Neural cell (in vitro differentiated cells): ENCODE results near the gene SH3GL1.

Source experiments
- TAF1 ChIP-seq: IDR thresholded peaks from 2 replicates; pipeline ENCODE4 v1.6.1; 2012; ENCODE audit warnings: low read depth
- TF ChIP-seq, protein P1 (sequence below): fragments of 450-650 bp; IDR thresholded peaks from 2 replicates; pipeline ENCODE4 v1.5.1; 2014; ENCODE audit warnings: antibody characterized with exemption, mild to moderate bottlenecking, moderate library complexity; ENCODE audit not compliant: poor library complexity, severe bottlenecking
- TF ChIP-seq, protein P2 (sequence below): IDR thresholded peaks from 2 replicates; pipeline ENCODE4 v1.6.1; 2012; ENCODE audit warnings: borderline replicate concordance

DNA sequence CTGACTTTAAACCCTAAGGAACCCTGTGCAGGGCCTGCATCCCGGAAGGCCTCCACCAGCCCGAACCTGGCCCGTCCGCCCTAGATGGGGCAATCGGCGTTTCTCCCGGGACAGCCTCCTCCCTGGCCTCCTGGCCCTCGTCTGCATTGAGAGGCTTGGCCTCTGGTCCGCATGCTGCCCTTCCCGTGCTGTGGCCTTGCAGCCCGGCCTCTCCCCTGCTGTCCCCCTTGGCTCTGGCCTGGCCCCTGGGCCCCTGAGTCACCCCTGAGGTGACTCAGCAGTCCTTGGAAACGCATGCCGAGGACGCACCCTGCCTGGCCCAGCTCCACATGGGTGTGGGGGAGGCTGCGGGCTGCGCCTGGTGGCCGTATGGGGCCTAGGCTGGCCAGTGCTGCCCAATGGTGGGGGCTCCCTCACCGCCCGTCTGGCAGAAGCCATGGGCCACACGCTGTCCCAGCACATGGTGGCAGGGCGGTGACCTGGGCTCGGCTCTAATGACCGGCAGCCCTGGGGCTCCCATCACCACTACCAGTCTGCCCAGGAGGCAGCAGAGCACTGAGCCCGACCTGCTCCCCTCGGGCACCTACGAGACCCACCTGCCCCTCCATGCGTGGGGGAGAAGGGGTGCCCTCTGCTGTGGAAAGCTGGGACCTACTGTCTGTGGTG is 25.7 kb downstream of the SH3GL1 start:
- TF ChIP-seq, protein P1, sequence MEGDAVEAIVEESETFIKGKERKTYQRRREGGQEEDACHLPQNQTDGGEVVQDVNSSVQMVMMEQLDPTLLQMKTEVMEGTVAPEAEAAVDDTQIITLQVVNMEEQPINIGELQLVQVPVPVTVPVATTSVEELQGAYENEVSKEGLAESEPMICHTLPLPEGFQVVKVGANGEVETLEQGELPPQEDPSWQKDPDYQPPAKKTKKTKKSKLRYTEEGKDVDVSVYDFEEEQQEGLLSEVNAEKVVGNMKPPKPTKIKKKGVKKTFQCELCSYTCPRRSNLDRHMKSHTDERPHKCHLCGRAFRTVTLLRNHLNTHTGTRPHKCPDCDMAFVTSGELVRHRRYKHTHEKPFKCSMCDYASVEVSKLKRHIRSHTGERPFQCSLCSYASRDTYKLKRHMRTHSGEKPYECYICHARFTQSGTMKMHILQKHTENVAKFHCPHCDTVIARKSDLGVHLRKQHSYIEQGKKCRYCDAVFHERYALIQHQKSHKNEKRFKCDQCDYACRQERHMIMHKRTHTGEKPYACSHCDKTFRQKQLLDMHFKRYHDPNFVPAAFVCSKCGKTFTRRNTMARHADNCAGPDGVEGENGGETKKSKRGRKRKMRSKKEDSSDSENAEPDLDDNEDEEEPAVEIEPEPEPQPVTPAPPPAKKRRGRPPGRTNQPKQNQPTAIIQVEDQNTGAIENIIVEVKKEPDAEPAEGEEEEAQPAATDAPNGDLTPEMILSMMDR, result no peak
- TF ChIP-seq TAF1, result no peak
- TF ChIP-seq, protein P2, sequence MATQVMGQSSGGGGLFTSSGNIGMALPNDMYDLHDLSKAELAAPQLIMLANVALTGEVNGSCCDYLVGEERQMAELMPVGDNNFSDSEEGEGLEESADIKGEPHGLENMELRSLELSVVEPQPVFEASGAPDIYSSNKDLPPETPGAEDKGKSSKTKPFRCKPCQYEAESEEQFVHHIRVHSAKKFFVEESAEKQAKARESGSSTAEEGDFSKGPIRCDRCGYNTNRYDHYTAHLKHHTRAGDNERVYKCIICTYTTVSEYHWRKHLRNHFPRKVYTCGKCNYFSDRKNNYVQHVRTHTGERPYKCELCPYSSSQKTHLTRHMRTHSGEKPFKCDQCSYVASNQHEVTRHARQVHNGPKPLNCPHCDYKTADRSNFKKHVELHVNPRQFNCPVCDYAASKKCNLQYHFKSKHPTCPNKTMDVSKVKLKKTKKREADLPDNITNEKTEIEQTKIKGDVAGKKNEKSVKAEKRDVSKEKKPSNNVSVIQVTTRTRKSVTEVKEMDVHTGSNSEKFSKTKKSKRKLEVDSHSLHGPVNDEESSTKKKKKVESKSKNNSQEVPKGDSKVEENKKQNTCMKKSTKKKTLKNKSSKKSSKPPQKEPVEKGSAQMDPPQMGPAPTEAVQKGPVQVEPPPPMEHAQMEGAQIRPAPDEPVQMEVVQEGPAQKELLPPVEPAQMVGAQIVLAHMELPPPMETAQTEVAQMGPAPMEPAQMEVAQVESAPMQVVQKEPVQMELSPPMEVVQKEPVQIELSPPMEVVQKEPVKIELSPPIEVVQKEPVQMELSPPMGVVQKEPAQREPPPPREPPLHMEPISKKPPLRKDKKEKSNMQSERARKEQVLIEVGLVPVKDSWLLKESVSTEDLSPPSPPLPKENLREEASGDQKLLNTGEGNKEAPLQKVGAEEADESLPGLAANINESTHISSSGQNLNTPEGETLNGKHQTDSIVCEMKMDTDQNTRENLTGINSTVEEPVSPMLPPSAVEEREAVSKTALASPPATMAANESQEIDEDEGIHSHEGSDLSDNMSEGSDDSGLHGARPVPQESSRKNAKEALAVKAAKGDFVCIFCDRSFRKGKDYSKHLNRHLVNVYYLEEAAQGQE, result no peak
